Measurements from ENCODE around the gene SLC25A29.
"Not testable (repeated sequence)": the region's sequence is repeated elsewhere in the genome, so short reads cannot be mapped to it uniquely, and the experiment has no call there.

The SLC25A29 gene

GRCh38 chr14:100306101-100306997, at the start of gene SLC25A29:
SLC25A29 (minus strand) TSS chr14:100306444; CDS start chr14:100306232, 212 bp downstream.
- peak; percentile 88 for DNase-seq

DNA sequence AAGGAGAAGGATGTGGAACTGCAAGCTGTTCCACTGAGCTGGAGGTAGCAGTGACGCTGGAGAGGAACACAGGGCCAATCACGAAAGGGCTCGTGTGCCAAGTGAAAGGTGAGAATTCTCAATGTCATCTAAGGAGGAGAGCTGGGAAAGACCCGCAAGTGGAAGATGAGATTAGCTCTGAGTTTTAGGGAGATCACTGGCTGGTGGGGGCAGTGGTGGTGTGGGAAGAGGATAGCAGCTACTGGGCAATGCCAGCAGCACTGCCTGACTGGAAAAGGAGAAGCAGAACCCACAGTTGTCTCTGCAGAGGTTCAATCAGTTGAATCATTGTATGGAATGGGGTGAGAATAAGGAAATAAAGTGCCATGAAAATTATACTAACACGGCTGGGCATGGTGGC, 44.7 kb upstream of the SLC25A29 start:
- no peak for DNase-seq

DNA sequence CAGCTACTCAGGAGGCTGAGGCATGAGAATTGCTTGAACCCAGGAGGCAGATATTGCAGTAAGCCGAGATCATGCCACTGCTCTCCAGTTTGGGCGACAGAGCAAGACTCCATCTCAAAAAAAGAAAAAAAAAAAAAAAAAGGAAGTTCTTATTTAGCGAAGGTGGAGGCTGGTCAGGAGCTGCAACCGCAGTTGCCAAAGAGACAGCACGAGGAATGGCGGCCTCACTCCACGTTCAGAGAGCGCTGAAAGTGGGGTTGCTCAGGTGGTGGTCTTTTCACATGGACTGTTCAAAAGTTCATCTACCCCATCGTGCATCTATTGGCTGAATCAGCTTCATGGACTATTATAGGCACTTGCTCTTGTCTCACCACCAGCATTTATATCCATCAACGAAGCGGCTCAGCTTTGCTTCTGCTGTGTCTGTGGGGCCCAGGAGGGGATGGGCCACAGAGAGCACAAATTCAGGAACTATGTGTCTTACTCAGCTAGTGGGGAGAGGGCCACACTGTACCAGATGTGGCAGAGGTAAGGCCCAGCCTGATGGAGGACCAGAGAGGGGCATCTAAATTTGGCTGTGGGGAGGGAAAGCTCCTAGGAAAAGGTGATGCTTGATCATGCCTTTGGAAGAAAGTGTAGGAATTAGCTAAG, 44.2 kb upstream of the SLC25A29 start:
- no peak for DNase-seq

DNA sequence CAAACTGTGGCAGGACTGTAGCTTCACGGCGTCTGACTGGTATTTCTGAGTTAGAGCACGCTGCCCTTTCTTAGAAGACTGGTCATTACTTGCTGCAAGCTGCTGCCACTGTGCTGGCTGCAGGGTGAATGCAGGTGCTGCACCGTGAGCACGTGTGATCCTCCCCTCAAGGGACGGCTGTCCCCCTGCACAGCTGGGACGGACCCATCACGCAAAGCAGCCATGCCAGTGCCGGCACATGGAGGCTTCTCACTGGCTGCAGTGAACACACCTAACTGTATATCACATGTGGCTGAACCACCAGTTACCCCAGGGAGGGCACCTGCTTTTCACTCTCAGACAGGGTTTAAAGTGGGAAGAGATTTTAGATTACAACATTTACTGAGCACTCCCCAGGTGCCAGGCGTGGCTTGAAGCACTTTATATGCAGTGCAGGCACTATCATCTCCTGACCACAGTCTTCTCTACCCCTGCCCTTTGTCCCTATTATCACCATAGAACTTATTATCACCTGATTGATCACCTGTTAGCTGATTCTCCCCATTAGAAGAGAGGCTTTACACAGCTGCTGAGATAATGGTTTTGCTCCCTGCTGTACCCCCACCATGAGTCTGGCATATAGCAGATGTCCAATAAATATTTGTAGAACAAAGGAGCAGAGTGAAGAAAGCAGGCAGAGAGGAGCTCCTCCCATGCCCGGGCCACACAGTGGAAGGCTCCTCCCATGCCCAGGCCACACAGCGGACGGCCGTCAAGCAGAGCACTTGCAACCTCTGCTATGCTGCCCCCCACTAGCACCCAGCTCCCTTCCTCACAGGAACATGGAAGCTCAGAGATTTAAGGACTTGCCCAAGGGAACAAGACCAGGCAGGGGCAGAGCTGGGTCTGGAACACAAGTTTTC, 42.8 kb upstream of the SLC25A29 start:
- peak; percentile 12 for DNase-seq

GRCh38 chr14:100348253-100348729, 42.0 kb upstream of the SLC25A29 start:
- no peak for DNase-seq

DNA sequence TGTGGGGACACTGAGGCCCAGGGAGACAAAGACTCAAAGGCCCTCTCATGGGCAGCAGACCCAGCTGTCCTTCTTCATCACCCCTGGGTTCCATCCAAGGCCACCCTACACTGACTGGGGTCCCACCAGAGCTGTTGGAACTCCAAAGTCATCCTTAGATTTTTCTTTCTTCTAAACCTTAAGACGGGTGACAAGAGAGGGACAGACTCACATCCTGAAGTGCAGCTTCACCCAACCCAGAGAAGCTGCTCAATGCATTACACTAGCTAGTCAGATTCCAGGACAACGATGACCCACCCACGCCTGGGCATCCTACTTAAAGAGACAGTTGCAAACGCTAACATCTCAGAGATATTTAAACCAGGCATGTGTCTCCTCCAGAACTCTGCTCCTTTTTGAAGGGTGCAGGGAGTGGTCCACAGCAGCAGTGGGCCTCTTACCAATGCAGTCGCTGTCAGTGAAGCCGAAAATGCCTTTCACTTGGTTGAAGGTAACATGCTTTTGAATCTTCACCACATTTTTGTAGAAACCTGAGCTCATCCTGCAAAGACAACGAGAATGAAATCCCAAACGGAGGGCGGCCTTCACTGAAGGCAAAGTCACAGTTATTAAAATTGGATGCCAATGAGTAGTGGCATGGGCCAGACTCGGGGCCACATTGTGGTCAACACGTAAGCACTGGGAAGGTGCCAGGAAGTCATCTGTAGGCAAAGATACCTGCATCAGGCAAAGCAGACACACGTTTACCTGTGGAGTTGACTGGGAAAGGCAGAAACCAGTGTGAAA, 40.3 kb upstream of the SLC25A29 start:
- DNase-seq, result no peak

- DNase-seq, result no peak
These were observed 39.5 kb upstream of the SLC25A29 start for GRCh38 chr14:100345711-100346110.

DNA sequence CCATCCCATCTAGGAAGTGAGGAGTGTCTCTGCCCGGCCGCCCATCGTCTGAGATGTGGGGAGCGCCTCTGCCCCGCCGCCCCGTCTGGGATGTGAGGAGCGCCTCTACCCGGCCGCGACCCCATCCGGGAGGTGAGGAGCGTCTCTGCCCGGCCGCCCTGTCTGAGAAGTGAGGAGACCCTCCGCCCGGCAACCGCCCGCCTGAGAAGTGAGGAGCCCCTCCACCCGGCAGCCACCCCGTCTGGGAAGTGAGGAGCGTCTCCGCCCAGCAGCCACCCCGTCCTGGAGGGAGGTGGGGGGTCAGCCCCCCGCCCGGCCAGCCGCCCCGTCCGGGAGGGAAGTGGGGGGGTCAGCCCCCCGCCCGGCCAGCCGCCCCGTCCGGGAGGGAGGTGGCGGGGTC, 38.4 kb upstream of the SLC25A29 start:
- DNase-seq, result not testable (repeated sequence)

GRCh38 chr14:100342826-100343225, 36.6 kb upstream of the SLC25A29 start:
- not testable (repeated sequence) for DNase-seq

GRCh38 chr14:100342195-100342594, 36.0 kb upstream of the SLC25A29 start:
- DNase-seq, result no peak

DNA sequence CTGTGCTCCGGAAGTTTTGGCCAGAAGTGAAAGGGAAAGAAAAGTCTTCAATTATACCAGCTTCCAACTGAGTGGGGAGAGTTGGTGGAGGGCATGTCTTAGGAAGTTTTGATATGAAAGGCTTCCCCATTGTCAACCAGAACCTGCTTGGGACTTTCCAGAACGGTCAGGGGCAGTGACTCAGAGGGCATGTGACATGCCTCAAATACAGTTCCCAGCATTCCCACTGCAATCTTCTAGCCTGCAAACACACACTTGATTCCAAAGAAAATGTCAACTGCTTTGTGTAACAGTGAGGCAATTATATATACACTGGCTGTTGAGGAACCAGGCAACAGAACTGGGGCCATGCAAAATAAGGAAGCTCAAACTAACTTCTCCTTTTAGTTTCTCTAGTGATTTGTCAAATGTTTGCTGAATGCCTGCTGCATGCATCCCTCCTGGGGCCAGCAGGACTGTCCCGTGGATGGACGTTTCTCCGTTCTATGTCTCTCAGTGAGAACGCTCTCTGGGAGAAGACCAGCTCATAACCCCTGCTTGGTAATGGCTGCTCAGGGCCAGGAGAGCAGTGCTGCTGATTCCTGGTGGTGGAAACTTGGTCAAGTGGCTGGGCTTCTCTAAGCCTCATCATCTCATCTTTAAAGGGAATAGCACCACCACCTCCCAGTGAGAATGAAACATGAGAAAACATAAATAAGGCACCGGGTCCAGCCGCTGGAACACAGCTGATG, 35.2 kb upstream of the SLC25A29 start:
- no peak for DNase-seq

GRCh38 chr14:100340423-100340813, 34.2 kb upstream of the SLC25A29 start:
- no peak for DNase-seq

- no peak for DNase-seq
These were observed 33.6 kb upstream of the SLC25A29 start for GRCh38 chr14:100339766-100340422.

- DNase-seq, result no peak
These were observed 30.6 kb upstream of the SLC25A29 start for GRCh38 chr14:100336618-100337530.

- no peak for DNase-seq
These were observed 28.7 kb upstream of the SLC25A29 start for GRCh38 chr14:100334904-100335303.

DNA sequence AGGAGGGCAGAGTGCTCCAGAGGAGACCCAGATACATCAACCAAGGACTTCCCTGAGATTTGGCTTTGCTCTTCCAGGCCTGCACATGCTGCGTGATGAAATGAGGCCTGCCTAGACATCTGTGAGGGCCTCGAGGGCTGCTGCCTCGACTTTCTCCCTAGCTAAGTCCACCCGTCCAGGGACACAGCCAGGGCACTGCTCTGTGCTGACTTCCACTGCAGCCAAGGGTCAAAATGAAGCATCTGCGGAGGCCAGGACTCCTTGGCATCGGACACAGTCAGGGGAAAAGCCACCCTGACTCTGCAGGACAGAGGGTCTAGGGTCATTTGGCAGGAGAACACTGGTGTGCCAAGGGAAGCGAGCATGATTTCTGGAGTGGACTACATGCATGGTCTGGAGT, 27.6 kb upstream of the SLC25A29 start:
- no peak for DNase-seq

DNA sequence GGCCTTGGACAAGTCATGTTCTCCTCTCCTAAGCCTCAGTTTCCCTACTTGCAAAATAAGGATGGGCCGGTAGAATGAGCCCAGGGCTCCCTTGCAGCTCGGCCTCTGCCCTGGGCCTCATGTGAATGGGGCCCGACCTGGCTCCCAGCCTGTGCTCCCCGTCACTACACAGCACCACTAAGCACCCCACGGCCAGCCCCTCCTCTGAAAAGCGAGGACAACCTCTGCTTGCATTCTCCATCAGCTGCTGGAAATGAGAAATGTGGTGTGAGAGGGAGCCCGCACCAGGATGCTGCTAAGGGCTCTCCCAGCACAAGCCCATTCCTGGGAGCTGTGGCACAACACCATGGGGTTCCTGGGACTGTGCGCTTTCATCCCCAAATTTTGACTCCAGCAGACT, 27.1 kb upstream of the SLC25A29 start:
- DNase-seq, result no peak

- no peak for DNase-seq
These were observed 26.6 kb upstream of the SLC25A29 start for GRCh38 chr14:100332797-100333196.

DNA sequence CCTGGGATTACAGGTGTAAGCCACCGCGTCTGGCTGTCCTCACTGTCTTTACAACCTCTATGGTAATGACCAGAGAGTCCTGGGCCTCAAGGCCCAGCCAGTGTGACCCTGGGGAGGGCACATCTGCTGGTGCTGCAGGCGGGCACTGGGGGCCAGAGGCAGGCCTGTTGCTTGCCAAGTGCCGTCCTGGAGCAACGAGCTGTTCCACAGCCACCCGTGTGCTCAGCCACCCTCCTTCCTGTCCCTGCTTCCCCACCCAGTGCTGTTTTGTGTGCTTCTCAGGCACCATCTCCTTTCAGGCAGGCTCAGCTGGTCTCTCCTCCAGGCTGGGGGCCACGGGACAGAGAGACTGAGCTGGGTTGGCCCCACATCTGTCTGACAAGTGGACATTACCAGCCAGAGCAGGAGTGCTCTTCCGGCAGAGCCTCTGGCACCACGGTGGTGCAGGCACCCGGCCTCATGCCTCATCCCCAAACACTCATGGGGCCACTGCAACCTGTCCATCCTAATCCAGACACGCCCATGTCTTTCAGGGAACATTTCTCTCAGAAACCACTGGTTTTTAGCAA, 25.9 kb upstream of the SLC25A29 start:
- DNase-seq, result no peak
